NB4 (cell line): ENCODE data around the gene VPS8.

Experiments
- DNase-seq: peaks from one replicate; pipeline ENCODE4 v3.0.0; 2010; ENCODE audit warnings: low read depth
- H3K4me3 ChIP-seq: one replicate; pipeline ENCODE4 v1.5.1; 2011; ENCODE audit warnings: mild to moderate bottlenecking, low read depth, low read length, moderate library complexity
- MYC ChIP-seq: IDR thresholded peaks from 2 replicates; pipeline ENCODE4 v1.6.1; 2011; ENCODE audit warnings: low read depth, low read length
- POLR2A ChIP-seq: IDR thresholded peaks from 2 replicates; pipeline ENCODE4 v1.6.1; 2011; ENCODE audit warnings: mild to moderate bottlenecking; ENCODE audit not compliant: insufficient read length; ENCODE audit errors: extremely low read depth
- TF ChIP-seq, protein P1 (sequence below): IDR thresholded peaks from 2 replicates; pipeline ENCODE4 v1.6.1; 2011; ENCODE audit warnings: low read depth, low read length
- TF ChIP-seq, protein P2 (sequence below): IDR thresholded peaks from one replicate; pipeline ENCODE4 v1.5.1; 2012; ENCODE audit warnings: low read depth, low read length

Gene VPS8

DNA sequence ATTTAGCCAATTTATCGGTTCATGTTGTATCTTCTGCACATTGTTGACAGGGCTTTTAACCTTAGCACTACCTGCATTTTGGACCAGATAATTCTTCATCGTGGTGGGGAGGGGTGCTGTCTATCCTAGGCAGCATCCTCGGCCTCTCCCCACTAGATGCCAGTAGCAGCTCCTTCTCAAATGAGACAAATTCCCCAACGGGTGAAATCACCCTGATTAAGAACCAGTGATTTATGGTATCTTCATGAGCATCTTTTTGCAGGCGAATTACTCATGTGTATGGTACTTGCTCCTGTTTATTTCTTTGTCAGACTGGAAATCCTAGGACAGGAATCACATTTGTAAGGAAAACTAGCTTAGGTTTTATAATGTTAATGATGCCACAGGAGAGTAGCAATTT is 272.9 kb downstream of the VPS8 start:
- no peak for TF ChIP-seq MYC
- TF ChIP-seq POLR2A: no peak
- TF ChIP-seq, protein P1, sequence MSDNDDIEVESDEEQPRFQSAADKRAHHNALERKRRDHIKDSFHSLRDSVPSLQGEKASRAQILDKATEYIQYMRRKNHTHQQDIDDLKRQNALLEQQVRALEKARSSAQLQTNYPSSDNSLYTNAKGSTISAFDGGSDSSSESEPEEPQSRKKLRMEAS: no peak
- TF ChIP-seq, protein P2, sequence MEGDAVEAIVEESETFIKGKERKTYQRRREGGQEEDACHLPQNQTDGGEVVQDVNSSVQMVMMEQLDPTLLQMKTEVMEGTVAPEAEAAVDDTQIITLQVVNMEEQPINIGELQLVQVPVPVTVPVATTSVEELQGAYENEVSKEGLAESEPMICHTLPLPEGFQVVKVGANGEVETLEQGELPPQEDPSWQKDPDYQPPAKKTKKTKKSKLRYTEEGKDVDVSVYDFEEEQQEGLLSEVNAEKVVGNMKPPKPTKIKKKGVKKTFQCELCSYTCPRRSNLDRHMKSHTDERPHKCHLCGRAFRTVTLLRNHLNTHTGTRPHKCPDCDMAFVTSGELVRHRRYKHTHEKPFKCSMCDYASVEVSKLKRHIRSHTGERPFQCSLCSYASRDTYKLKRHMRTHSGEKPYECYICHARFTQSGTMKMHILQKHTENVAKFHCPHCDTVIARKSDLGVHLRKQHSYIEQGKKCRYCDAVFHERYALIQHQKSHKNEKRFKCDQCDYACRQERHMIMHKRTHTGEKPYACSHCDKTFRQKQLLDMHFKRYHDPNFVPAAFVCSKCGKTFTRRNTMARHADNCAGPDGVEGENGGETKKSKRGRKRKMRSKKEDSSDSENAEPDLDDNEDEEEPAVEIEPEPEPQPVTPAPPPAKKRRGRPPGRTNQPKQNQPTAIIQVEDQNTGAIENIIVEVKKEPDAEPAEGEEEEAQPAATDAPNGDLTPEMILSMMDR: no peak
- DNase-seq: no peak
- H3K4me3 ChIP-seq: no peak overlapping the region

DNA sequence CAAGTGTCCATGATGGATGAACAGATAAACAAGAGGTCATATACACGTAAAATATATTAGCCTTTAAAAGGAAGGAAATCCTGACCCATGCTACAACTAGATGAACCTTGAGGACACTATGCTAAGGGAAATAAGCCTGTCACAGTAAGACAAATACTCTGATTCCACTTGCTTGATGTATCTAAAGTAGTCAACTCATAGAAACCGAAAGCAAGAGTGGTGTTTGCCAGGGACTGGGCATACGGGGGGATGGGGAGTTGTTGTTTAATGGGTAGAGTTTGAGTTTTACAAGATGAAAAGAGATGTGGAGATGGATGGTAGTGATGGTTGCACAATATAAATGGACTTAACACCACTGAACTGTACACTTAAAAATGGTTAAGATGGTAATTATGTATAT is 275.5 kb downstream of the VPS8 start:
- no peak overlapping the region for H3K4me3 ChIP-seq
- TF ChIP-seq, protein P1: no peak
- TF ChIP-seq, protein P2: no peak
- no peak for TF ChIP-seq MYC
- no peak for TF ChIP-seq POLR2A
- no peak for DNase-seq

DNA sequence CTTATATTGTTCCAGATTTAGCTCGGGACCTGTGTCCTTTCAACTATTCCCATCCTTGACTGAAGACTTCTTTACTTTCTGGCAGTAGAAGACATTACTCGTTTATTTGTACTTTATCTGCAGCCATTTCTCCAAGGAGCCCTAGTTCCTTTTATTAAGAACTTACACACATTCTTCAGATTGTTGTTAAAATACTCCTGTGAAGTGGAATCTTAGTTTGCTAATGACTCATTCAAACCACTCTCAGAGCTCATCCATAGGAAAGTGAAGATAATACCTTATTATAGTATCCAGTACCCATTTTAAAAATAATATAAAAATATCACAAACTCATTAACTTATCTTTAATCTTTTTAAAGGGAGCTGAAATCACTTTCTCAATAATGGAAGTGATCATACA is 277.4 kb downstream of the VPS8 start:
- TF ChIP-seq, protein P1: no peak
- TF ChIP-seq POLR2A (no peak), MYC (no peak)
- TF ChIP-seq, protein P2: no peak
- DNase-seq: no peak
- H3K4me3 ChIP-seq: no peak overlapping the region

DNA sequence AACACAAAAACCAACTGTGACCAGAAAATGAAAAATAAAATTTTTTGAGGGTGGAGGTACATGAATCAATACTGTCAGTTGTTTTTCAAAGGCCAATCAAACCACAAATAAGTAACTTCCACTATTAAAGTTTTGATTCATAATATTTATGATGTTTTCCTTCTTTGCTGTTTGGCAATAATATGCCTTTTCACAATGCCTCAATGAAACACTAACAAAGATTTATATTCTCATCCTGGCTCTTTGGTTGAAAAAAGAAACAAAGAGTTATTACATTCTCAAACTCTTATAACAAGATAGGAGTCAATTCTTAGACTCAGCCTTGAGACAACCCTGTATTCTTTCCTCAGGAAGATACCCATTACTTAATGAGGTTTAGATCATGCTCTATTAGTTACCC is 277.8 kb downstream of the VPS8 start:
- no peak overlapping the region for H3K4me3 ChIP-seq
- DNase-seq: no peak
- TF ChIP-seq, protein P1: no peak
- TF ChIP-seq POLR2A: no peak
- TF ChIP-seq, protein P2: no peak
- no peak for TF ChIP-seq MYC

DNA sequence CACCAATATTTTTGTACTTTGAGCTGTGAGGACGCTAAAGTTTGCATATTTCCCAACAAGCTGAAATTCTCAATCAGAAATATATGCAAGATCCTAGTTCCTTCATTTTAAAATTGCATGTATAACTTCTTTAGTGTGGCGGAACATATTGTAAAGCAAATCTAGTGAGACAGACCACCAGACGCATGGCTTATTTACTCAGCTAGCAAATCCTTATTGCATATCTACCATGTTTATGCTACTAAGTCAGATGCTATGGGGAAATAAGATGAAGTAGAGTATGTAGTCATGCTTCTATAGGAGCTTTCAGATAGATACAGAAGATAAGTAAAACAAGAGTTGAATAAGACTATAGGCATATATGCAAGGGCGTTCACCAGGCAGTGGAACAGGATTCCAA is 278.8 kb downstream of the VPS8 start:
- TF ChIP-seq, protein P2: no peak
- TF ChIP-seq, protein P1: no peak
- TF ChIP-seq POLR2A: no peak
- TF ChIP-seq MYC: no peak

DNA sequence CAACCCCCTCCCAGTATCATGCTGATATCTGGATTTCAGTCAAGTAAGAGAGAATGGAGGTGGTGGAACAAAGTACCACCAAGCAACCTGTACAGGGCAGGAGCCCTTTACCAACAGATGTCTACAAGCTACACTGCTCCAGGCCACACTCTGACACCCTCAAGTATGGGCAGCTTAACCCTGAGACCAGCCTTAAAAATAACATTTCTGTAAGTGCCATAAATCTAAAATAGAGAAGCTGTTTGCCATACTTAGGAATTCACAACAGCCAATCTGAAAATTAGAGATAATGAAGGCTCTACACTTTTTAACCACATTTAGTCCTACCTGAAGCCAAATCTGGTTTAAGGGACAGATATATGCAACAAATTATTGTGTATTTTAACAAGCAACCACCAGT is 281.1 kb downstream of the VPS8 start:
- TF ChIP-seq, protein P2: no peak
- TF ChIP-seq MYC: no peak
- TF ChIP-seq, protein P1: no peak
- no peak for TF ChIP-seq POLR2A
- H3K4me3 ChIP-seq: no peak overlapping the region
- DNase-seq: no peak

More for the DNA sequence above, 278.8 kb downstream of the VPS8 start:
- H3K4me3 ChIP-seq: no peak overlapping the region
- no peak for DNase-seq
